NAMALWA (cell line): ENCODE measurements around the gene DMRTB1.
A peak's percentile ranks its signal among the peaks of the same experiment; 100 is the strongest.

Source experiments
- DNase-seq: peaks from one replicate; pipeline ENCODE4 v3.0.0-alpha.2; 2015; ENCODE audit warnings: low spot score

DMRTB1 gene

DNA sequence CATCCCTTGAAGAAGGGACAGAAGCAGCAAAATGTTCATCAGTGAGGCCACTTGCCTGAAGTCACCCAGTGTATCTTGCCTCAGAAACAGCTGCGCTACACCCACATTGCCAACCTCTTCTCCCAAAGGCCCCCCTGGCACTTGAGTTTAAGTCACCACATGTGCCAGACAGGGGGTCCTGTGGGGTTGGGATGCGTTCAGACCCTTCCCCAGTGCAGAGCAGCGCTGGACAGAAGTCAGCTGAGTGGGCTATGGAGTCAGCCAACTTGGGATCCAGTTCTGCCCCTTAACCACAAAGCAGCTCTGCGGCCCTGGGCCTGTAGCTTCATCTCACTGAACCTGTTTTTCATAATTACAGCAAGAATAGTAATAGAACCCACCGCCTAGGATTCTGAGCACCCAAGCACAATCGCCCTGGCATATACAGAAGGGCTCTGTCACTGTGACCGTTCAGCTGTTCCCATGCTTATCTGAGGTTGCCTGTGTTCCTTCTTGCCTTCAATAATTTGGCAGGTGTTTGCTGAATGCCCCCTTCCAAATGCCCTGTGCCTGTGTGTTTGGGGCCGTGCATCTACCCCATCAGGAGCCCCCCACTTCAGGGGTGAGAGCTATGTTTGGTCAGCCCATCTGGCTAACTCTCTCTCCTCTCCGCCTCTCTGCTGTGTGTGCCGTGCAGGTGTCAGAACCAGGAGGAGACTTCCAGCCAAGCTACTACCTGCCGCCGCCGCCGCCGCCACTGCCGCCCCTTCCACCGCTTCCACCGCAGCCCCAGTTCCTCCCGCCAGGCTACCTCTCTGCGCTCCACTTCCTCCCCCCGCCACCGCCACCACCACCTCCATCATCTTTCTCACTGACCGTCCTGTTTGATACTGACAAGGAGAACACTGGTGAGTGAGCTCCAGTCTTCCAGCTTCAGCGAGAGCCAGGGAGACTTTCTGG, 5.0 kb downstream of the DMRTB1 start:
- no peak for DNase-seq

DNA sequence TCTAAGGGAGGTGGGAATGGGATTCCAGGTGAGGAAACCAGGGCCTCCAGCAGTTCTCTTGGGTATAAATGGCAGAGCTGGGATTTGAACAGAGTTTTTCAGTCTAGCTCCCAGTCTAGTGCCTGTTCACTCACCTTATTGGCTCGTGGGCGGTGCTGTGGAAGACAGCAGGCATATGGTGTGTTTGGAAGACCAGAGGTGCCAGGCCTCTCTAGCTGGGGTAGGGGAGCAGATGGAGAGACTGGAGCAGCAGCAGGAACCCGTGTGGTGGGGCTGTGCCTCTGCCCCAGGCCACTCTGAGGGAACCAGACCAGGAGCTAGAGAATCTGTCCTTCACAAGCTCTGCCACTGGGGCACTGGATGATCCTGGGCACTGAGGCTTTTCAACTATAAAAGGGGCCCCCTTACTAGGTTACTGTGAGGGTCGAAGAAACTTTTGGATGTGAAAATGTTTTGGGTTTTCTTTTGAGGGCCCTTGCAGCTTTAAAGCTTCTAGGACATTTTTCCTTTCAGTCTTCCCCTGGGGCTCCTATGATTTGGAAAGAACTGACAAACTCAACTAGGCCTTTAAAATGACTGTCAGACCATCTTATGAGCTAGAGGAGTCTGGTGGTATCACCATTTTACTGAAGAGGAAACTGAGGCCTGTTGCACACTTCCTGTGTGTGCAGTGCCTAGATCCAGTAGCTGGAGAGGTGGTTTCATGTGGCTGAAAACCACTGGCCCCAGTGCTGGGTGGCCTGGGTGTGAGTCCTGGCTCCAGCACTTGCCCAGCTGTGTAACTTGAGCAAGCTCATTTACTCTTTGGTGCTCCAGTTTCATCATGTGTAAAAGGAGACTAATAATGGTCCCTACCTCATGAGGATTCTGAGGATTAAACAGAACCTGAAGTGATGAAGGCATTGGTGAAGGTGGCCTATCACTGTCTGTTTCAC, 6.1 kb downstream of the DMRTB1 start:
- DNase-seq, result no peak

- DNase-seq, result no peak
Measured at GRCh38 chr1:53467391-53467790, 8.2 kb downstream of the DMRTB1 start.

GRCh38 chr1:53468374-53468773, 9.2 kb downstream of the DMRTB1 start:
- DNase-seq, result no peak

DNA sequence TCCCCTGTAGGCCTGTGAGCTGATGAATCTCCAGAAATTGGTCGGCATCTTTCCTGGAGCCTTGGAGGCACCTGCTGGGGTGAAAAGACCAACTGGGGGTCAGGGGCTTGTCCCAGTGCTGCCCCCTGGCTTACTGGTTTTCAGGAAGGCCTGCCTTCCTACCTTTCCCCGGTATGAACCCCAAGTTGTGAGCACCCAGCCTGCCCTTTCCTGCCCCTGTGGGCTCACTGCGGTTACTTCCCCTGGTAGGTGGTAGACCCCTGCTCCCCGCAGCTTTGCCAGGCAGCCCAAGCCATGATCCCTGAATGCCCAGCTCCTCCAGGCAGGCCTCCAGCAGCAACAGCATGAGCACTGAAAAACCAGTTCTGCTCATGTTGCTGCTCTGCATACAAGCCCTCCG, 10.2 kb downstream of the DMRTB1 start:
- DNase-seq, result no peak

DNA sequence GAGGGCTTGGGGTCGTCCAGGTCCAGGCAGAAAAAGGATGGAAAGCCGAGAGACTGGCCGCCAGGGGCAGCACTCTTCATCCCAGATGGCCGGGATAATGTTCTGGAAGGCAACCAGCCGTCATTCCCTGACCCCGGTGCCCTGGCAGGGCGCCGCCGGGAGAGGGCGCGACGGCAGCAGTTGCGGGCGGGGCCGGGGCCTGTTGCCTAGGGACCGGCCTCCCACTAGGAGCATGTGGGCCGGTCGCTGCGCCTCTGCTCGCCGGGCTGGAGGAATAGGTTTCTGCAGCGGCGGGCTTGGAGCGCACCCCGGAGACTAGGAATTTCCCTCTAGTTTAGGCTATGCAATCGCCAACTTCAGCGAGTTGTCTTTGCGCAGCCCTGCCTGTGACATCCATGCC, 11.0 kb downstream of the DMRTB1 start:
- DNase-seq, result no peak

GRCh38 chr1:53470584-53470983, 11.4 kb downstream of the DMRTB1 start:
- no peak for DNase-seq

DNA sequence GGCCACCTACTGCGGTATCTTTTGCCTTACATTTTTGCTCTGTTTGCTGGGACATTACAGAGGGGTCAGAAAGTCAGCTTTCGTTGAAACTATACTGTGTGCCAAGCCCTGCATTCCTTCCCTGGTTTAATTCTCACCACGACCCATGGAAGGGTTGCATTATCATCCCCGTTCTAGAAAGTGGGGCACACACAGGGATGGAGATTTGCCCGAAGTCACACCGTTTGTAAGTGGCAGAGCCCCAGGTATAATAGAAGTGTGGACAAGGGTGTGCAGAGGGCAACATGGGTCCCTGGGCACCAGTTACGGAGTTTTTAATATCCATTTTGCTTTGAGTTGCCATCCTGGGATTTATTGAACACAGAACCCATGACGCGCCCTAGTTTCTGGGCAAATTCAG, 11.8 kb downstream of the DMRTB1 start:
- DNase-seq, result no peak

GRCh38 chr1:53473463-53473862, 14.3 kb downstream of the DMRTB1 start:
- peak; percentile 39 for DNase-seq

DNA sequence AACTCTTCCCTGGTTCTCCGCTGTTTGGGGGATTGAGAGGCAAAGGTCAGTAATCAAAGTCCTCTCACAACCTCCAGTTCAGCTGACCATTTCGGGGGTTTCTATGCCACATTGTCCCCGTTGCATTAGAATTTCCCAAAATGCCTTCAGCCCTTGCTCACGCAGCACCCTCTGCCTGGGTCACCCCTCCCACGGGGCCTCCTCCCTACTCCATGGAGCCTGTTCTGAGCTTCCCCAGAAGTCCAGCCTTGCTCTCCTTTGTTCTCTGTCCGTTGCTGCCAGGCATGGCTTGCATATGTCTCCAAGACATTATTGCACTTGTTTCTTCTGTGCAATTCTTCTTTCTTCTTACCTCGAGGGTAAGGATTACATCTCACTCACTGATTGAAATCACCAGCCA, 16.5 kb downstream of the DMRTB1 start:
- no peak for DNase-seq

- DNase-seq, result no peak
Measured at GRCh38 chr1:53476579-53476978, 17.4 kb downstream of the DMRTB1 start.

GRCh38 chr1:53477651-53478501, 18.7 kb downstream of the DMRTB1 start:
- DNase-seq, result no peak

GRCh38 chr1:53478502-53478818, 19.3 kb downstream of the DMRTB1 start:
- DNase-seq, result no peak

GRCh38 chr1:53480678-53481077, 21.5 kb downstream of the DMRTB1 start:
- no peak for DNase-seq

GRCh38 chr1:53481456-53481855, 22.3 kb downstream of the DMRTB1 start:
- no peak for DNase-seq

DNA sequence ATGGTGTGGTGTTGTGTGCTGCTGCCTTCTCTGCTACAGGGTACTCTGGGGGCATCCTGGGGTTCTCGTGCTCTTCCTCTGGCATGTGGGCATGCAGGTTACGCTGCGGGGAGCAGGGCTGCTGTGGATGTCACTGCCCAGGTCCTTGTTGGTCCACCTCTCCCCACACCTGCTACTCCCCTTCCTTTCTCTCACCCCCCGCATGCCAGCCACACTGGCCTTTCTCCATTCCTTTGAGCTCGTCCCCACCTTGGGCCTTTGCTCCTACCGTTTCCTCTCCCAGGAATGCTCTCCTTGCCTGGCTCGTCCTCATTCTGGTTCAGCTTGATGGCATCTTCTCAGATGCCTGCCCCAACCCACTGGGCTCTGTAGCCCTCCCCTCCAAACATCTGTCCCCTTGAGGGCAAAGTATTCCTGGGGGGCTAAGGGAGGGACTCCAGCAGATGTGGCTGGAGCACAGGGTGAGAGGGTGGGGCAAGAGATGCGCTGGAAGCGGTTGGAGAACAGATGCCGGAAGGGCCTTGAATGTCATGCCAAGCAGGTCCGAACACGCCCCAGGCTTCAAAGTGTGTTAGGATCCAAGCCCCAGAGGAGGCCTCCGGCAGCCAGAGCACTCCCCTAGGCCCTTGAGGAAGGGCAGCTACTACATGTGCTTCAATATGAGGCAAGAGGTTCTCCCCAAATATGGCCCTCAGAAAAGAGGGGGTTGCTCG, 23.4 kb downstream of the DMRTB1 start:
- no peak for DNase-seq

- no peak for DNase-seq
Measured at GRCh38 chr1:53483170-53483569, 24.0 kb downstream of the DMRTB1 start.

DNA sequence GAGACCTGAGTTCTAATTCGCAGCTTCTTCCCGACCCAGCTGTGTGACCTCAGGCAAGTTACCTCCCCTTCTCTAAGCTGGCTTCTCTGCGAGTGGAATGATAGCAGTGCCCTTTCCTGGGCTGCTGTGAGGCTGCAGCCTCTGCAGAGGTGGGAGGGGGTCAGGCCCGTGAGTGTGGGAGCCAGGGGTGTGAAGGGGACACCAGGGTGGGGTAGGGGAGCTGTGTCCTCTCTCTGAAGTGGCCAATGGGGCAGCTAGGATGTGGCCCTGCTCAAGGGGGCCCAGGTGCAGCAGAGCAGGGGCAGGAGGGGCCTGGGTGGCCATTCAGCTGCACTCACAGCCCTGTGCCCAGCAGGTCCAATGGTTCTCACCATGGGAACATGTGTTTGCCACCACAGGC, 24.5 kb downstream of the DMRTB1 start:
- DNase-seq, result no peak

- no peak for DNase-seq
Measured at GRCh38 chr1:53484705-53485477, 25.7 kb downstream of the DMRTB1 start.
